ENCODE data around the gene CAMP.

- TF ChIP-seq ZNF565 (CRISPR knock-in tag; conservative IDR thresholded peaks at IDR 0.05; ENCODE audit: low read depth) (no peak), ESRRG (CRISPR knock-in tag; IDR thresholded peaks at IDR 0.05) (no peak), GLIS3 (CRISPR knock-in tag; IDR thresholded peaks at IDR 0.05) (no peak), ISL1 (CRISPR knock-in tag; IDR thresholded peaks at IDR 0.05) (no peak), ZFP3 (CRISPR knock-in tag; IDR thresholded peaks at IDR 0.05) (no peak), ZC3H10 (CRISPR knock-in tag; IDR thresholded peaks at IDR 0.05) (no peak), BACH2 (CRISPR knock-in tag; IDR thresholded peaks at IDR 0.05; ENCODE audit: borderline replicate concordance) (no peak)
- TF ChIP-seq, protein P1, sequence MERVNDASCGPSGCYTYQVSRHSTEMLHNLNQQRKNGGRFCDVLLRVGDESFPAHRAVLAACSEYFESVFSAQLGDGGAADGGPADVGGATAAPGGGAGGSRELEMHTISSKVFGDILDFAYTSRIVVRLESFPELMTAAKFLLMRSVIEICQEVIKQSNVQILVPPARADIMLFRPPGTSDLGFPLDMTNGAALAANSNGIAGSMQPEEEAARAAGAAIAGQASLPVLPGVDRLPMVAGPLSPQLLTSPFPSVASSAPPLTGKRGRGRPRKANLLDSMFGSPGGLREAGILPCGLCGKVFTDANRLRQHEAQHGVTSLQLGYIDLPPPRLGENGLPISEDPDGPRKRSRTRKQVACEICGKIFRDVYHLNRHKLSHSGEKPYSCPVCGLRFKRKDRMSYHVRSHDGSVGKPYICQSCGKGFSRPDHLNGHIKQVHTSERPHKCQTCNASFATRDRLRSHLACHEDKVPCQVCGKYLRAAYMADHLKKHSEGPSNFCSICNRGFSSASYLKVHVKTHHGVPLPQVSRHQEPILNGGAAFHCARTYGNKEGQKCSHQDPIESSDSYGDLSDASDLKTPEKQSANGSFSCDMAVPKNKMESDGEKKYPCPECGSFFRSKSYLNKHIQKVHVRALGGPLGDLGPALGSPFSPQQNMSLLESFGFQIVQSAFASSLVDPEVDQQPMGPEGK (CRISPR knock-in tag; IDR thresholded peaks at IDR 0.05; ENCODE audit: borderline replicate concordance) = no peak
These were observed 17.0 kb downstream of the CAMP start for GRCh38 chr3:48240000-48240963.
